H9 (cell line): ENCODE results near the gene EPB41L5. TPM values are rescaled to one million over a fixed set of nuclear protein-coding genes. Genes with fewer than 3 reads are reported as not detected.
"Not testable (repeated sequence)": the region's sequence is repeated elsewhere in the genome, so short reads cannot be mapped to it uniquely, and the experiment has no call there.

Experiments
- DNase-seq: peaks from one replicate; pipeline ENCODE4 v3.0.0-alpha.2; 2017
- H2AFZ ChIP-seq: one replicate; pipeline ENCODE4 v1.6.1; 2013; ENCODE audit warnings: mild to moderate bottlenecking, low read length, control low read depth, moderate library complexity
- H2AK5ac ChIP-seq: 2 replicates; pipeline ENCODE4 v1.6.1; 2013; ENCODE audit warnings: low read length, control low read depth, mixed read lengths; ENCODE audit not compliant: insufficient read length
- H2BK120ac ChIP-seq: one replicate; pipeline ENCODE4 v1.6.1; 2013; ENCODE audit warnings: low read depth, mild to moderate bottlenecking, low read length, control low read depth, inconsistent platforms; ENCODE audit not compliant: poor library complexity, severe bottlenecking
- H2BK12ac ChIP-seq: 2 replicates; pipeline ENCODE4 v1.6.1; 2013; ENCODE audit warnings: low read length, control low read depth, mixed read lengths, low read depth; ENCODE audit not compliant: insufficient read length
- H2BK15ac ChIP-seq: 2 replicates; pipeline ENCODE4 v1.6.1; 2013; ENCODE audit warnings: low read depth, low read length, control low read depth
- H2BK20ac ChIP-seq: one replicate; pipeline ENCODE4 v1.6.1; 2013; ENCODE audit warnings: low read depth, mild to moderate bottlenecking, low read length, control low read depth, inconsistent platforms; ENCODE audit not compliant: poor library complexity, severe bottlenecking
- H2BK5ac ChIP-seq: 2 replicates; pipeline ENCODE4 v1.6.1; 2013; ENCODE audit warnings: low read length, control low read depth, mixed read lengths; ENCODE audit not compliant: insufficient read length
- H3K14ac ChIP-seq: 2 replicates; pipeline ENCODE4 v1.6.1; 2013; ENCODE audit warnings: low read length, control low read depth; ENCODE audit not compliant: insufficient read depth
- H3K18ac ChIP-seq: 2 replicates; pipeline ENCODE4 v1.6.1; 2013; ENCODE audit warnings: low read depth, mild to moderate bottlenecking, mixed read lengths, low read length, control low read depth; ENCODE audit not compliant: insufficient read length
- H3K23ac ChIP-seq: 2 replicates; pipeline ENCODE4 v1.6.1; 2013; ENCODE audit warnings: low read length, control low read depth, mixed read lengths, low read depth; ENCODE audit not compliant: insufficient read length
- H3K23me2 ChIP-seq: 2 replicates; pipeline ENCODE4 v1.6.1; 2013; ENCODE audit warnings: low read depth, mild to moderate bottlenecking, mixed read lengths, low read length, control low read depth; ENCODE audit not compliant: insufficient read length, poor library complexity, severe bottlenecking
- H3K27ac ChIP-seq: 2 replicates; pipeline ENCODE4 v1.5.1; 2013; ENCODE audit warnings: low read length, control low read depth, mixed read lengths, low read depth; ENCODE audit not compliant: insufficient read length
- H3K27me3 ChIP-seq: 2 replicates; pipeline ENCODE4 v1.6.1; 2013; ENCODE audit warnings: low read length, control low read depth, inconsistent platforms; ENCODE audit not compliant: insufficient read depth
- H3K4ac ChIP-seq: 2 replicates; pipeline ENCODE4 v1.6.1; 2013; ENCODE audit warnings: low read depth, mild to moderate bottlenecking, control low read depth, inconsistent platforms, low read length, moderate library complexity
- H3K4me1 ChIP-seq: 2 replicates; pipeline ENCODE4 v1.6.1; 2013; ENCODE audit warnings: low read length, control low read depth, inconsistent platforms; ENCODE audit not compliant: insufficient read depth
- H3K4me2 ChIP-seq: 2 replicates; pipeline ENCODE4 v1.6.1; 2013; ENCODE audit warnings: low read length, control low read depth, mixed read lengths; ENCODE audit not compliant: insufficient read length, insufficient read depth
- H3K56ac ChIP-seq: 2 replicates; pipeline ENCODE4 v1.6.1; 2013; ENCODE audit warnings: low read depth, mild to moderate bottlenecking, mixed read lengths, low read length, control low read depth; ENCODE audit not compliant: insufficient read length
- H3K79me1 ChIP-seq: 2 replicates; pipeline ENCODE4 v1.6.1; 2013; ENCODE audit warnings: low read depth, mild to moderate bottlenecking, moderate library complexity, low read length, control low read depth, inconsistent platforms; ENCODE audit not compliant: insufficient read depth, poor library complexity, severe bottlenecking
- H3K79me2 ChIP-seq: 2 replicates; pipeline ENCODE4 v1.6.1; 2013; ENCODE audit warnings: low read length, control low read depth, inconsistent platforms; ENCODE audit not compliant: insufficient read depth
- H3K9ac ChIP-seq: 2 replicates; pipeline ENCODE4 v1.6.1; 2013; ENCODE audit warnings: low read length, control low read depth, mixed read lengths; ENCODE audit not compliant: insufficient read length; ENCODE audit errors: extremely low read depth
- H3K9me3 ChIP-seq: one replicate; pipeline ENCODE4 v1.6.1; 2013; ENCODE audit warnings: low read depth, low read length, inconsistent platforms; ENCODE audit not compliant: control insufficient read depth
- H3T11ph ChIP-seq: one replicate; pipeline ENCODE4 v1.6.1; 2013; ENCODE audit warnings: mild to moderate bottlenecking, low read length, control low read depth, inconsistent platforms
- H4K20me1 ChIP-seq: one replicate; pipeline ENCODE4 v1.6.1; 2013; ENCODE audit not compliant: control insufficient read depth, insufficient read length, insufficient read depth
- H4K5ac ChIP-seq: 2 replicates; pipeline ENCODE4 v1.6.1; 2013; ENCODE audit warnings: low read depth, mild to moderate bottlenecking, mixed read lengths, low read length, control low read depth; ENCODE audit not compliant: insufficient read length
- H4K8ac ChIP-seq: replicated peaks from 2 replicates; pipeline ENCODE4 v1.6.1; 2013; ENCODE audit warnings: low read length, control low read depth, mixed read lengths, low read depth; ENCODE audit not compliant: insufficient read length
- H4K91ac ChIP-seq: 2 replicates; pipeline ENCODE4 v1.6.1; 2013; ENCODE audit warnings: low read depth, mild to moderate bottlenecking, moderate library complexity, mixed read lengths, low read length, control low read depth; ENCODE audit not compliant: insufficient read length
- H3K27ac Mint-ChIP-seq, 3 experiments: 2 replicates in 2 of 3; 3 replicates in 1 of 3; pipeline ENCODE4 v1.8.0; 2020 to 2021; ENCODE audit warnings: mixed read lengths in 3 of 3, mild to moderate bottlenecking in 1 of 3, moderate library complexity in 1 of 3
- H3K27me3 Mint-ChIP-seq: 2 replicates; pipeline ENCODE4 v1.8.0; 2021; ENCODE audit warnings: low read depth, mild to moderate bottlenecking, moderate library complexity, mixed read lengths
- H3K36me3 Mint-ChIP-seq, 3 experiments: 2 replicates in 2 of 3; 3 replicates in 1 of 3; pipeline ENCODE4 v1.8.0; 2020 to 2021; ENCODE audit warnings: low read depth in 3 of 3, mixed read lengths in 3 of 3; ENCODE audit not compliant: insufficient read depth in 1 of 3
- H3K4me1 Mint-ChIP-seq, 2 experiments: 2 replicates each; pipeline ENCODE4 v1.8.0; 2020; ENCODE audit warnings: mixed read lengths in 2 of 2
- H3K4me3 Mint-ChIP-seq, 2 experiments: 2 replicates in 1 of 2; 3 replicates in 1 of 2; pipeline ENCODE4 v1.8.0; 2020 to 2021; ENCODE audit warnings: mild to moderate bottlenecking in 2 of 2, mixed read lengths in 2 of 2, moderate library complexity in 1 of 2
- H3K9me3 Mint-ChIP-seq, 2 experiments: 2 replicates in 1 of 2; 3 replicates in 1 of 2; pipeline ENCODE4 v1.8.0; 2020; ENCODE audit warnings: mild to moderate bottlenecking in 2 of 2, mixed read lengths in 2 of 2, moderate library complexity in 1 of 2
- CTCF ChIP-seq: fragments of 200-600 bp; sonication (generic); conservative IDR thresholded peaks from 3 replicates; pipeline ENCODE4 v1.8.0; 2021; ENCODE audit warnings: antibody characterized with exemption, mild to moderate bottlenecking
- WGBS: extraction: QIAGEN DNeasy Blood & Tissue Kit; methylation state at CpG from one replicate; pipeline ENCODE4 v1.1.7; 2013; ENCODE audit warnings: missing lambda C conversion rate, low lambda C conversion rate, mixed read lengths; ENCODE audit not compliant: insufficient read length; ENCODE audit errors: extremely low coverage; 5-methylcytosine and 5-hydroxymethylcytosine counted together
- total RNA-seq: library from RNA; stranded (reverse); gene quantifications from 2 replicates; pipeline ENCODE4 v1.2.1, GENCODE V29; 2021

EPB41L5 gene
- total RNA-seq, 1 experiment from 2014 or later: 40.4 TPM

GRCh38 chr2:120134263-120134662 is 121.4 kb downstream of the EPB41L5 start:
- Mint-ChIP-seq H3K27me3 (no peaks in the 10 kb centered on the region), H3K27ac (peak overlapping the region in 2 of 3 experiments; percentile 10 to 81; a peak in 4 of 7 replicates), H3K4me1 (peaks cover 6 to 13% of the 10 kb centered on the region in 2 experiments), H3K9me3 (peaks cover 3 to 9% of the 10 kb centered on the region in 2 experiments; a peak in 4 of 5 replicates), H3K4me3 (no peak overlapping the region), H3K36me3 (peaks cover 25 to 47% (median 33%) of the 10 kb centered on the region in 3 experiments)
- H3K4me1 ChIP-seq: peaks cover 6% of the 10 kb centered on the region; the same call in 1 of the 2 replicates
- H3K27me3 ChIP-seq: no peaks in the 10 kb centered on the region
- DNase-seq: peak; percentile 66
- no peaks in the 10 kb centered on the region for H3K79me2 ChIP-seq
- H4K20me1 ChIP-seq: no peaks in the 10 kb centered on the region
- no peak overlapping the region for H4K91ac ChIP-seq
- H3K18ac ChIP-seq: no peak overlapping the region
- H3K27ac ChIP-seq: no peak overlapping the region
- no CpG with 5 or more reads among the region's 4 CpGs for WGBS
- no peak overlapping the region for H3K56ac ChIP-seq
- H4K5ac ChIP-seq: no peak overlapping the region
- no peak overlapping the region for H4K8ac ChIP-seq
- H2AK5ac ChIP-seq: no peak overlapping the region
- no peaks in the 10 kb centered on the region for H3K9me3 ChIP-seq
- H3K4ac ChIP-seq: no peak overlapping the region
- no peak overlapping the region for H3T11ph ChIP-seq
- H2AFZ ChIP-seq: no peak overlapping the region
- H3K4me2 ChIP-seq: no peak overlapping the region
- H3K9ac ChIP-seq: no peak overlapping the region
- no peaks in the 10 kb centered on the region for H3K79me1 ChIP-seq
- H2BK120ac ChIP-seq: no peak overlapping the region
- no peak overlapping the region for H2BK20ac ChIP-seq
- no peaks in the 10 kb centered on the region for H3K23me2 ChIP-seq
- no peak overlapping the region for H3K14ac ChIP-seq
- H2BK5ac ChIP-seq: no peak overlapping the region
- no peak overlapping the region for H2BK15ac ChIP-seq
- no peak overlapping the region for H3K23ac ChIP-seq
- H2BK12ac ChIP-seq: no peak overlapping the region
- no peak for TF ChIP-seq CTCF

GRCh38 chr2:120135013-120135412 is 122.1 kb downstream of the EPB41L5 start:
- not testable (repeated sequence) for H3K9ac ChIP-seq, H4K8ac ChIP-seq, H2BK15ac ChIP-seq, H3K4me2 ChIP-seq, H3K27me3 ChIP-seq, DNase-seq, H4K91ac ChIP-seq, H3K4me1 ChIP-seq, H3K27ac ChIP-seq, H3K18ac ChIP-seq, H3T11ph ChIP-seq, H3K4ac ChIP-seq, H2BK5ac ChIP-seq, H3K79me1 ChIP-seq, H3K14ac ChIP-seq, H3K9me3 Mint-ChIP-seq, H3K23me2 ChIP-seq, H3K23ac ChIP-seq, H2BK12ac ChIP-seq, H4K5ac ChIP-seq, H3K56ac ChIP-seq, H2BK120ac ChIP-seq, H2AFZ ChIP-seq, H2AK5ac ChIP-seq, H3K79me2 ChIP-seq, H2BK20ac ChIP-seq, H3K4me3 Mint-ChIP-seq, H4K20me1 ChIP-seq, H3K9me3 ChIP-seq, H3K27ac Mint-ChIP-seq, H3K27me3 Mint-ChIP-seq
- no CpG with 5 or more reads among the region's 2 CpGs for WGBS
- Mint-ChIP-seq H3K36me3 (peaks cover 25 to 47% (median 33%) of the 10 kb centered on the region in 3 experiments), H3K4me1 (peaks cover 6 to 13% of the 10 kb centered on the region in 2 experiments)
